Endometrium (tissue), 2 donors: Measurements from ENCODE around the gene EVX2.
A peak's percentile ranks its signal among the peaks of the same experiment; 100 is the strongest.

Experiments used
- FAIRE-seq: peaks from 2 replicates; lab custom pipeline; 2012; peaks lifted over from hg19 to GRCh38; lab: Jason Lieb, UNC
- donor health status: control.
- donor health status: control.

The EVX2 gene

DNA sequence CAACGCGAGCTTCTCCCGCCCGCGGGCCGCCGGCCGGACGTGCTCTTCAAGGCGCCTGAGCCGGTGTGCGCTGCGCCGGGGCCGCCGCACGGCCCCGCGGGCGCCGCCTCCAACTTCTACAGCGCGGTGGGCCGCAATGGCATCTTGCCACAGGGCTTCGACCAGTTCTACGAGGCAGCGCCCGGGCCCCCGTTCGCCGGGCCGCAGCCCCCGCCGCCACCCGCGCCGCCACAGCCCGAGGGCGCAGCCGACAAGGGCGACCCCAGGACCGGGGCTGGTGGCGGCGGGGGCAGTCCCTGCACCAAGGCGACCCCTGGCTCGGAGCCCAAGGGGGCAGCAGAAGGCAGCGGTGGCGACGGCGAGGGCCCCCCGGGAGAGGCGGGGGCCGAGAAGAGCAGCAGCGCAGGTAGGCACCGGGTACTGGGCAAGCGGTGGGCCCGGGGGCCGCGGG is 24.0 kb upstream of the EVX2 start:
- no peak for FAIRE-seq

DNA sequence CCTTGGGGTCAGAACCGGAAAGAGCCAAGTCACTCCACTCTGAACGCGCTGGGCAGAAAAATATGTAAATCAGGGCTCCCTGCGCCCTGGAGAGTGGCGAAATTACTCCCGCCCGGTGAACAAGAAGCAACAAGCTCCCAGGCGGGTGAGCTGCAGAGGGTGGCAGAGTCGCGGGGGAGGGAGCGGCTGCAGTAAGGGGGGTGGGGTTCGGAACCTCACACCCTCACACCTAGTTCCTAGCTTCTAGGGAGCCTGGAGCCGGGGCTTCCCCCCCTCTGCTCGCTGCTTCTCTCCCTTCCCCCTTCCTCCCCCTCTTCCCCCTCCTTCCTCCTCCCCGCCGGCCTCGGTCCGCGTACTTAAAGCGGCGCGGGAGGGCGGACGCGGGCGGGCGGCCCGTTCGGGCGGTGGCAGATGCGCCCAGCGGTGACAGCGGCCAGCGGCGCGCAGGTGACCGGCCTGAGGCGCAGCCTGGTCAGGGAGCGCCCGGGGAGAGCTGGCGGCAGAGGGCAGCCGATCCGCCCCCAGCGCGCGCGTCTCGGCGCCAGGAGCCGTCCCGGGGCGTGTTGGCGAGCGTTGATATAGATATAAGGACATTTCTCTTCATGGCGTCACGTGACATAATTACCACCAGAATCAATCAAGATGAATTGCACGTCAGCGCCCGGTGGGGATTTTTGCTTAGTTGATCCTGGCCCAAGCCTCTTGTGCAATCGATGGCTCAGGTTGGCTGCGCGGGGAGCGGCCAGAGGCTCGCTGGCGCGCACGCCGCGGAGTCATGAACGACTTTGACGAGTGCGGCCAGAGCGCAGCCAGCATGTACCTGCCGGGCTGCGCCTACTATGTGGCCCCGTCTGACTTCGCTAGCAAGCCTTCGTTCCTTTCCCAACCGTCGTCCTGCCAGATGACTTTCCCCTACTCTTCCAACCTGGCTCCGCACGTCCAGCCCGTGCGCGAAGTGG is 23.1 kb upstream of the EVX2 start, which contains the start of gene HOXD11:
Gene HOXD11, plus strand, starts transcription at position 700 of the 959 bp plus-strand sequence. Its CDS starts 76 bp downstream, at position 776.
- no peak for FAIRE-seq

DNA sequence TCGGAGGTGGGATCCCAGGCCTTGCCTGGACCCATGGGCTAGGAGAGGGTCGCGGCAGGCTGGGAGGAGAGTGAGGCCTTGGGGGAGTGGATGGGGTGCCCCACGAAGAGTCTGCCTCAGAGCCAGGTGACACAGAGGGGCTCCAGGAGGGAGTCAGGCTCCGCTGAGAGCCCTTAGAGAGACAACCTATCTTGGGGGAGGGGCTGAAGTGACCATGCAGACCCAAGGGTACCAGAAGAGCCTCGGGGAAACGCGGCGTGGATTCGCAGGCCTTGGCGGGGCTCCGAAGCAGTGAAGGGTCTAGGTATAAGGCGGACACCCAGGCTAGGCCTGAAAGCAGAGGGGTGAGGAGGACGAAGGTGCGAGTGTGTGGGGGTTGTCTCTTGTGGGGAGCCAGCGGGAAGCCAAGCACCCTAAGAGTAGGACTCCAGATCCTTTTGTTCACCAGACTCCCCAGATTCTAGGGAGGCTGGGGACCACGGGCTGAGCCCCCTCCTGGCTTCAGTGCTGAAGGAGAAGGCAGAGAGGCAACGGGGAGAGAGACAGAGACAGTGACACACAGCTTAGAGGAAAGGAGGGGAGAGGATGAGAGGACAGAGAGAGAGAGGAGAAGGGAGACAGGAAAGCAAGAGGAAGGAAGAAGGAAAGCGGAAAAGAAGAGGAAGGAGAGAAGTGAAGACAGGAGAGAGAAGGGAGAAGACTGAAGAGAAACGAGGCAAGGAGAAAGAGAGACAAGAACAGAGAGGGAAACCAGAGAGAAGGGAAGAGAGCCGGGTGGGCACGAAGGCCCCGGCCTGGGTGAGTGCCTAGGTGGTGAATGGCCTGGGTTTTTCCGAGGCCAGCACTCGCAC is 22.2 kb upstream of the EVX2 start:
- no peak for FAIRE-seq

DNA sequence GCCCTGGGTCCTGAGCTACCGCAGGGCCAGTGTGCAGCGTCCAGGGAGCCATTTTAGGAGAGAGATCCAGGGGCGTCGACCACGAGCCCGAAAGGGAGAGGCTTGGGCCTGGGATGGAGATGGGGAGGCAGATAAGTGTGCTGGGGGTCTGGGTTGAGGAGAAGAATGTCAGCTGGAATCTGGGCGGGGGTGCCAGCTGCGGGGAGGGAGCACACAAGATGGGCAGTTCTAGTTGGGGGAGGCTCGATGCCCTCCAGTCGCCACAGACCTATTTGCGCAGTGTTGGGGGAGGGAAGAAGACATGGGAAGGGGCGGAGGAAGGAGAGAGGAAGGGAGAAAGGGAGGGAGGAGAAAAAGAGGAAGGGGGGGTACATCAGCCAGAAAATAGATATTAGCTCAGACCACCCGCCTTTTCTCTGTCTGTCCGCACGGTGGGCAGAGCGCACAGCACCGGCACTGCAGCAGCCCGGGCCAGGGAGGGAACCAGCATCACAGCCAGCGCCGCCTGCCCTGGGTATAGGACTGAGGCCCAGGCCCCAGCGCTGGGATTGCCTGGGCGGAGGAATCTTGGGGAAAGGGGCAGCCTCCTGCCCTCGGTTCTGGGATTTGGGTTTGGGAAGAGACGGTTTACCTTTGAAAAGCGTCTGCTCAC is 21.4 kb upstream of the EVX2 start:
- FAIRE-seq, result no peak

DNA sequence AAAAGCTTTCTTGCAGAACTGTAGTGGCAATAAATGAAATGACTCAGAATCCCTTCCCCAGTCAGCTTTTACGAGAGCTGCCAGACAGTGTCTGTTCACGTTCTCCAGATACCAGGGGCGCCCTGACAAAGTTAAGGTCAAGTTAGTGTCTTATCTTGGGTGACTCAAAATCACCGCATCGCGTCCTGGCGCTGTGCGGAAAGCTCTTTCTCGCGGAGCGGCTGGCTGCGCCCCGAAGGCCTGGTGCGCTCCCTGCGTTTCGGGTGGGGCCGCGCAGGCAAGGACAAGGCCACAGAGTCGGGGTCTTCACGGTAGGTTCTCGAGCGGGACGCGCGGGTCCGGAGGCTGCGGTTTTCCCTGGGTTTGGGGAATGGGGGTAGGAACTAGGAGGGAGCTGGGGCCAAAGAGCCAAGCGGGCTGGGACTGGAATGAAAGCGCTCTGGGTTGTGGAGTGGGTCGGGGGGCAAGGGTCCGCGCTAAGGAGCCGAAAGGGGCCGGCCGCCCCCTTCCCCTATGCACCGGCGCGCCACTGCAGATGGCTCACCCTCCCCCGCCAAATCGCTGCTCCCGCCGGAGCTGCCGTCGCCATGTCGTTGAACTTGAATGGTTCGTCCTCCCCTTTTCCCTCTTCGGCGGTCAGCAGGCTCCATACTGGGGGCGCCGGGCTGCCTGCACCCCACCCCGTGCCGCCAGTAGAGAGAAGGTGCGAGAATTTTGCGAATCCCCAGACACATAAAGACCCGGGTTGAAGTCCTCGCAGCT is 20.7 kb upstream of the EVX2 start:
- FAIRE-seq, result no peak

DNA sequence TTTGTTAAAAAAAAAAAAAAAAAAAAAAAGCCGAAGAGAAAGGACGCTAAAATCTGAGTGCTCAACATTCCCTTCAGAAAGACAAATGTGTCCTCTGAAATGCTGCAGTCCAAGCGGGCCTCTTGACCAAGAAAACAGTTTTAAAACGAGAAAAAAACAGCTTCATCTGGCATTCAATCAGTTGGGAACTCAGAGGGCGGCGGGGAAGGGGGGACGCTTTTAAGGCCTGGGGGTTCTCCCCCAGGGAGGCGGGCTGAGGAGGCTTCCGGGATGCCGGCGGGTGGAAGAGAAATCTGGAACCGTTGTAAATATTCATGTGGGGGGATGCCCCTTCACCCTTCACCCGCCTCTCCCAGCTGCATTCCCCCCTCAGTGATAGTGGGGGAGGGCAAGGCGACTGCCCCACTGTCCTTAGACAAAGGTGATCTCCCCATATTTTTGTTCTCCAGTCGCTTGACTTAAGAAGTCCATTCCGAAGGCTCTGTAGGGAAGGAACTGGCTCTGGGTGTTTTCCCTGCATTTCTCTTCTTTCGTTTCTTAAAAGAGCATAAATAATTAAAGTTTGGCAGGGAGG is 20.1 kb upstream of the EVX2 start:
- FAIRE-seq, result peak; percentile 43

DNA sequence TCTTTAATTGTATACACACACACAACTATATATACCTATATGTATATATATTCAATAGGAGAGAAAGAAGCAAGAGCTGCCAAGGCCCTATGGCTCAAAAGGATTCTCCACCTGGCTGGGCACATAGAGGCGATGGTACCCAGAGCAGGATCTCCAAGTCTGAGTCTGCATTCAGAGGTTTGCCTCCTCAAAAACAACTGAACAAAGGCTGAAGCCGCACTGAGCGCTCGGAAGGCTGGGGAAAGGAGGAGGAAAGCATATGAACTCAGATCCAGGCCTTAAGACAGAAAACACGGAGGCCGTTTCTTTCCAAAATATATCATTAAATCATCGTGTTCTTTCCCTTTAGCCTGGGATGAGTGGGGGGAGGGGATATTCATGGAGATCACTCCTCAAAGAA is 19.4 kb upstream of the EVX2 start:
- FAIRE-seq, result no peak

DNA sequence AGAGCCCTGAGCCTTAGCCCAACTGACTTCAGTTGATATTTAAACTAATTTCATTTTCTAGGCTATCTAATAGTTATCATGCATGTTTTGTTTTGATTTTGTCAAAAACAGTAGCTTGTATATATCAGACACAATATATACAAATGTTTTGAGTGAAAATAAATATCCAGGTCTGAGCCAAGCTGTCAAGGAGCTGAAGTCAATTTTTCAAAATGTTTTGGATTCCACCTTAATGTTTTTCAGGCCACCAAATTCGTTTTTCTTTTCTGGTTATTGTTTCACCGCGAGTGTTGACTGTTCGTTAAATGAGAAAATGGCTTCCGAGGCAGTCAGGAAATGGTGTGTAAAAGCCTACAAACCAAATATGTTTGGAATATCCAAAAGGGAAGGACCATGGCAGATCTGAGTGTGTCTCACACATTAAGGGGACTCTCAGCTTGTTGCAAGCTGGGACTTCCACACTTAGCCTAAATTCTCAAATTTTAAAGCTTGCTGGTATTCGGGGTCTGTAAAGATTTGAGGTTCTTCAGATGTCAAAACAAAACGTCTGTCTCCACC is 18.6 kb upstream of the EVX2 start:
- no peak for FAIRE-seq

DNA sequence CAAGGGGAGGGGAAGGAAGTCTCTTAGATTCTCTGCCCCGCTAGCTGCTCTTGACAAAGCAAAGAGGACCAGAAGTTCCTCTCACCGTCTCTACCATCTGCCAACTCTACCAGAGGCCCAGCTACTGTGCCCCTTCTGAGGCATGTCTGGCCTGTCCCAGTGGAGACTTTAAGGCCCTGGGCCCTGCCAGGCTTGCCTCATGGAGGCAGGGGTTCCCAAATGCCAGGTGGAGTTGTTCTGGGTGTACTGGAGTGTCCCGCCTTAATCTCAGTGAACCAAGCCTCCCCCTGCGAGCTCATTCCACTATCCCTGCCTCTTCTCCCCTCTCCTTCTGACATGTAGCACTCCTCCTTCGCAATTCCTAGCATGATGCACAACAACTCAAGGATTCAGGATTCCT is 18.1 kb upstream of the EVX2 start:
- no peak for FAIRE-seq

DNA sequence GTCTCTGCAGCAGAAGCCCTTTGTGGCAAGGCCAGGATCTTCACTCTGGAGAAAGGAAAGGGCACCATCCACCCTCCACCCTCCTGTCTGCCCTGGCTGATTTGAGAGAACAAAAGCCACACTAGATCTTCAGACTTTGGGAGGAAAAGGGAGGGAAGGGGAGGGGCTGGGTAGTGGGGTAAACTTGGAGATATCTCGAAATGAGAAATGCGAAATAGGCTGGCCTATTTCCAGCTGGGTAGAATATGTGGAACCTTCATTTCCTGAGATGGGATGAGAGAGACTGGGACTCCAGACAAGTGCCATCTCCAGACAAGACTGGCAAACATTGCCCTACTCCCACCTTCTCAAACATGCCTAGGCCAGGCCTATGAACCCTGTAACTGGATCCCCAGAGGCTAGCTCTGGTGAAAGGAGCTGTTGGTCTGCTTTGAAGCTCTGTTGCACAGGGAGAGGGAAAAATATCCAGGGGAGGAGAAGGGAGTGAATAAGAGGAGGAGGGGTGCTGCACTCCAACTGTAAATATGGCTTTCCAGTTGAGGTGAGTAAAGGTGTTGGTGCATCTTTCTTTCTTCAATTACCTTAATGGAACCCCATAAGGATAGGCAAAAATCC is 17.6 kb upstream of the EVX2 start:
- FAIRE-seq, result no peak

DNA sequence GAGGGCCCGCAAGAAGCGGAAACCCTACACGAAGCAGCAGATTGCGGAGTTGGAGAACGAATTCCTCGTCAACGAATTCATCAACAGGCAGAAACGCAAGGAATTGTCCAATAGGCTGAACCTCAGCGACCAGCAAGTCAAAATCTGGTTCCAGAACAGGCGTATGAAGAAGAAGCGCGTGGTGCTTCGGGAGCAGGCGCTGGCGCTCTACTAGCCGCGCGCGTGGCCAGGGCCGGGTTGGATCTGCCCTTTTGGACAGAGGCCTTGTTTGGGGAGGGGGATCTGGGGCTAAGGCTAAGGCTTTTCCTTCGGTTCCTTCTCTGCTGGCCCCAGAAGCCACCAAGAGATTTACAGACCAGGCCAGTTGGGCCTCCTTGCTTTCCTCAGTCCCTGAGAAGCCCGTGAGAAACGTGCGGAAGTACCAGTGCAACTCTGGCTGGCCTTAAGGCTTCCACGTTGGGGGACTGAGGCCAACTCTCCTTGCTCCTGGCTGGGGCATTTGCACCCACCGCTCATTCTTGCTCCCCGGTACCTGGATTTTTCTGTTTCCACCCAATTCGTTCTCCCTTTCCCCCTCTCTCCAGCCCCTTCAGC is 16.9 kb upstream of the EVX2 start:
- FAIRE-seq, result no peak

DNA sequence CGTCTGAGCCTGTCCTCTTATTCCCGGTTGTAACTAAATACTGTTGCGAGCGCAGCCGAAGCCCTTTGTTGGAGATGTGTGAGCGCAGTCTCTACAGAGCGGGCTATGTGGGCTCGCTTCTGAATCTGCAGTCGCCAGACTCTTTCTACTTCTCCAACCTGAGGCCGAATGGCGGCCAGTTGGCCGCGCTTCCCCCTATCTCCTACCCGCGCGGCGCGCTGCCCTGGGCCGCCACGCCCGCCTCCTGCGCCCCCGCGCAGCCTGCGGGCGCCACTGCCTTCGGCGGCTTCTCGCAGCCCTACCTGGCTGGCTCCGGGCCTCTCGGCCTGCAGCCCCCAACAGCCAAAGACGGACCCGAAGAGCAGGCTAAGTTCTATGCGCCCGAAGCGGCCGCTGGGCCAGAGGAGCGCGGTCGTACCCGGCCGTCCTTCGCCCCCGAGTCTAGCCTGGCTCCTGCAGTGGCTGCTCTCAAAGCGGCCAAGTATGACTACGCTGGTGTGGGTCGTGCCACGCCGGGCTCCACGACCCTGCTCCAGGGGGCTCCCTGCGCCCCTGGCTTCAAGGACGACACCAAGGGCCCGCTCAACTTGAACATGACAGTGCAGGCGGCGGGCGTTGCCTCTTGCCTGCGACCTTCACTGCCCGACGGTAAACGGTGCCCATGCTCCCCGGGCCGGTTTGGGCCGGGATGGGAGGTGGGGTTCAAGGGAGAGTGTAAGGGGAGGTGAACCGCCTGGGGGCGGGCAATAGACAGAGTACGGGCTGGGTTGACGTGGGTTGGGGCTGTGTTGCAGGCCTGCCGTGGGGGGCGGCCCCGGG is 16.2 kb upstream of the EVX2 start, which contains the start of gene HOXD12:
Gene HOXD12, plus strand, starts transcription at position 68 of the 819 bp plus-strand sequence. Its CDS starts 7 bp downstream, at position 75.
- no peak for FAIRE-seq

DNA sequence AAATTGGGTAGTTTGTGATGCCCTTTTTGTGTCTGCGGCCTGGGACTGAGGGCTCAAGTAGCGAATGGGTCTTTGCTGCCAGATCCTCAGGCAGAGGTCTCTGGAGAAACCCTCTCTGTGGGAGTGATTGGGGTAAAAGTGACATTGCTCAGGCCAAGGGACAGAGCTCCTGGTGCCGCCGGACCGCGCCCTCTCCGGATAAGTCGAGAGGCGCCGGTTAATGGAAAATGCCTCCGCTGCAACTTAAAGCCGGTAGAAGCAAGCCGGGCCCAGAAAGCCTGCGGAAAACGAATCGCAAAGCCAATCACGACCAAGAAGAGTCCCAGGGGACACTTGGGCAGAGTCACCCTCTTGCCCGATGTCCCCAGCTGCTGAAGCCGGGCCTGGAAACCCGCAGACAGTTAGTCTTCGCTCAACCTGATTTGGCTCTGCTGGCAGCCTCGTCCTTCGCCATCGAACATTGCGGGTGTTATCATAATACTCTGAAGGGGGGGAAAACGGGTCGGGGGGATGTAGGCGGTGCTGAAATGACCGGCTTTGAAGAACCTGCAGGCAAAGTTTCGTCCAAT is 15.5 kb upstream of the EVX2 start:
- no peak for FAIRE-seq

DNA sequence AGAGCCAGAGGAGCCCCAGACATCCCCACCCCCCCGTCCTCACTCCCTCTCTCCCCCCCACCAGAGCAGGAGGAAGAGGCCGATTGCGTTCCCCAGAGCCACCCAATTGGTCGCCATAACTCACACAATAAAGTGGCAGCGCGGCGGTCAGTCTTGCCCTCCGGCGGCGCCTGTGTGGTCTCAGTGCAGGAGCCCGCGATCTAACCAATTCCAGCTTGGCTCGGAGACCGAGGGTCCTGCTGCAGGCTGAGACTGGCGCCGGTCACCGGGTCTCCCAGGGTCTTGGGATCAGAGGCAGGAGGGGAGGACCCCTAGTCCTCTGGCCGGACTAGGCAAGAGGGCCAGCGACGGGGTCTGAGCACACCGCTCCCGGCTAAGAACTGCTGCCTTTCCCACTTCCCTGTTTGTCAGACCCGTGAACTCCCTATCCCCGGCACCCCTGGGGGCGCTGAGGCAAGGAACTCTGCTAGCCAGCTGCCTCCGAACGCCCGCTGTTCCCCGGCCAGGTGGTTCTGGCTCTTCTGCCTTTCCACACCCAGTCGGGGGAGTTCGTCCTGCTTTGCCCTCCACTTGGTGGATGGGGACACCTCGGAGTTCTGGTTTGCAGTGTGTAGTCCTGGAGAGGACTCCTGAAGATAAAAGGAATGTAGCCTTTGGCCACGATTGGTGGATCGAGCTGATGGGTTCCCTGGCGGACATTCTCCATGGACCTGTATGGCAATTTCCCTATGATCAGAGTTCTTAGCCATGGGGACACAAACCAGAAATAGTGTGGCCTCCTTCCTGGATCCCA is 14.8 kb upstream of the EVX2 start:
- no peak for FAIRE-seq

DNA sequence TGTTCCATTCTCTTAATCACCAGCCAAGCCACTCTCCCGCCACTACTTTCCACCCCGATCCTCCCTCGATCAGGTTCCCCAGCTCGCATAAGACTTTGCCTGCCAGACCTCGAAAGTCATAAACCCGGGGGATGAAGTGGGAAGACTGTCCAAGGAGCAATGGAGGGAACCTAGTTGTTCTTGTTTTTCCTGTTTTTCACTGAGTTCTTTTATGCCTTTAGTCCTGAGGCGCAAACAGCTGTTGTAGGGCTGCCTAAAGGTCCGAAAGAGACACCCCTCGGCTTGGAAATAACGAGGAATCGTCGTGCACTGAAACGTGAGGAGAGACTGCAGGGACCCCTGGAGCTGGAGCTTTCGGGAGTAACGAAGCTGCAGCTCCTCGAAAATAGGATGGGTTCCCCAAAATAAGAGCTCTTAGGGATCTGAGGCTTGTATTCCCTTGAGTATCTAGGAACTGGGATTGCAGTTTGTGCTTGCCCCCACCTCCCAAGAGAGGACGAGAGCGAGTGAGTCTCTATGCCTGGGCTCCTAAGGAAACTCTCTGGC is 14.1 kb upstream of the EVX2 start:
- no peak for FAIRE-seq

DNA sequence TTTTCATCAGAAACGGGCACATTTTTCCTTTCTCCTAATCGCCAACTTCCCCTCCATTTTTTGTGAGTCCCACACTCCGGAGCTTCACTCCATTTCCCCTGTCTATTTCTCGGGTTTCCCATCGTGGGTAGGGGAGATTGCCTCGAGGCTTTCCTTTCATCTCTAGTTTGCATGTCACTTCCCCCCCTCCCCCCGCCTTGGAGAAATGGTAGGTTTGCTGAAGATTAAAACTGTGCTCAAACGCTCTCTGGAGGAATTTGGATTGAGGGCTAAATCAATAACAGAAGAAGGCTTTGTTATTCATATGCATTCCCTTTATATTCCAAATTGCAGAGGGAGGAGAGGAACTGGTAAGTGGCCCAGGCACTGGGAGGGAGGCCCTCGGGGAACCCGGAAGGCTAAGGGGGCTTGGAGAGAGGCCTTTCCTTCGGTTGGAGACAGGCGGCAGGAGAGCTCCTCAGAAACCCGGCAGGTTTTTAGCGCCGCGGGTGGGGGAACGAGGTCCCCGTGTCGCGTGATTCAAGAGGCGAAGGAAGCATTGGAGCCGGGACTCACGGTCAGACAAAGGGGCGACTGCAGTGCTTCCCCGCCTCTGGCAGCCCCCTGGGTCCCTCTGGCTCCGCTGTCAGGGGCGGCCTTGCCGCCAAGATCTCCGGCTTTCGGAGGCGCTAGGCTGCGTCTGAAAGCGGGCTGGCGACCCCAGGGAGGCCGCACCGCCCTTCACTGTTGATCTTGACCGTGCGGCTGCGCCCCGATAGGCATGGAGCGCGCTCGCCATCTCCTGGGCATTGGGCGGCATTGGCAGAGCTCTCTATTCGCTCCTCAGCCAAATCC is 13.4 kb upstream of the EVX2 start:
- FAIRE-seq, result no peak
